DMS 273 (cell line): Measurements from ENCODE around the gene PCDHGA11.
"Not testable (repeated sequence)": the region's sequence is repeated elsewhere in the genome, so short reads cannot be mapped to it uniquely, and the experiment has no call there.

ENCODE experiments used
- DNase-seq: peaks from one replicate; lab custom pipeline; 2025; ENCODE audit not compliant: unreplicated experiment; lab: John Stamatoyannopoulos, UW

PCDHGA11 gene

DNA sequence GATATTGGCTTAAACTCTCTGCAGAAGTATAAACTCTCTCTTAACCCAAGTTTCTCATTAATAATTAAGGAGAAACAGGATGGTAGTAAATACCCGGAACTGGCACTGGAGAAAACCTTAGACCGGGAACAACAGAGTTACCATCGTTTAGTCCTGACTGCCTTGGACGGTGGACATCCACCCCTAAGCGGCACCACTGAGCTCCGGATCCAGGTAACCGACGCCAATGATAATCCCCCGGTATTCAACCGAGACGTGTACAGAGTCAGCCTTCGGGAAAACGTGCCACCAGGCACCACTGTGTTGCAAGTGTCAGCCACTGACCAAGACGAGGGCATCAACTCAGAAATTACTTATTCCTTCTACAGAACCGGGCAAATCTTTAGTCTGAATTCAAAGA is 22.2 kb upstream of the PCDHGA11 start:
- DNase-seq, result no peak

DNA sequence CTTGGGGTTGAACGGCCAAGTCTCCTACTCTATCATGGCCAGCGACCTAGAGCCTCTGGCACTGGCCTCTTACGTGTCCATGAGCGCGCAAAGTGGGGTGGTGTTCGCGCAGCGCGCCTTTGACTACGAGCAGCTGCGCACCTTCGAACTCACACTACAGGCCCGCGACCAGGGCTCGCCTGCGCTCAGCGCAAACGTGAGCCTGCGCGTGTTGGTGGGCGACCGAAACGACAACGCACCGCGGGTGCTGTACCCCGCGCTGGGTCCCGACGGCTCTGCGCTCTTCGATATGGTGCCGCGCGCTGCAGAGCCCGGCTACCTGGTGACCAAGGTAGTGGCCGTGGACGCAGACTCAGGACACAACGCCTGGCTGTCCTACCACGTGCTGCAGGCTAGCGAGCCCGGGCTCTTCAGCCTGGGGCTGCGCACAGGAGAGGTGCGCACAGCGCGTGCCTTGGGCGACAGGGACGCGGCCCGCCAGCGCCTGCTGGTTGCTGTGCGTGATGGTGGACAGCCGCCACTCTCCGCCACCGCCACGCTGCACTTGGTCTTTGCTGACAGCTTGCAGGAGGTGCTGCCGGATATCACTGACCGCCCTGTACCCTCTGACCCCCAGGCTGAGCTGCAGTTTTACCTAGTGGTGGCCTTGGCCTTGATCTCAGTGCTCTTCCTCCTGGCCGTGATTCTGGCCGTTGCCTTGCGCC is 21.1 kb upstream of the PCDHGA11 start:
- no peak for DNase-seq

DNA sequence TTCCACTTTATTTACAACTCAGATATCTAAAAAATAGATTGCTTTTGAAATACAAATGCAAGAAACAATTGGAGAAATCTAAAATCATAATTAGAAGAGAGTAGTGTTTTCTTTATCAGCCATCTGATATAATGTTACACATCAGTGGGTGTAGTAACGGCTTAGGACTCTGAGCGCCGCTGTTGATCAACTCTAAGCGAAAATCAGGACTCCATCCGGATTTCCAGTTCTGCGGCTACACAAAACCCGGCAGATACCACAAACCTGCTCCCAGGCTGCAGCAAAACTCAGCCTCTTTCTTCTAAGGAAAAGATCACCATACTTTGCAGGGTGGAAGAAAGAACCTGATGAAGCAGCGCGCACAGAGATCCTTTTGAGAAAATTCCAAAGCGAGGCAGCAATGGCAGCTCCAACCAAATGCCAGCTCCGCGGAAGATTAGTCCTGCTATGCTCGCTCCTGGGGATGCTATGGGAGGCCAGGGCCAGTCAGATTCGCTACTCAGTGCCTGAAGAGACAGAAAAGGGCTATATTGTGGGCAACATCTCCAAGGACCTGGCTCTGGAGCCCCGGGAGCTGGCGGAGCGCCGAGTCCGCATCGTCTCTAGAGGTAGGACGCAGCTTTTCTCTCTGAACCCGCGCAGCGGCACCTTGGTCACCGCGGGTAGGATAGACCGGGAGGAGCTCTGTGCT is 18.2 kb upstream of the PCDHGA11 start, which contains the start of gene PCDHGA9:
TSS of gene PCDHGA9 (plus strand) at position 226 of the 691 bp plus-strand sequence. CDS start at position 401, 175 bp downstream.
- DNase-seq, result peak; percentile 51

DNA sequence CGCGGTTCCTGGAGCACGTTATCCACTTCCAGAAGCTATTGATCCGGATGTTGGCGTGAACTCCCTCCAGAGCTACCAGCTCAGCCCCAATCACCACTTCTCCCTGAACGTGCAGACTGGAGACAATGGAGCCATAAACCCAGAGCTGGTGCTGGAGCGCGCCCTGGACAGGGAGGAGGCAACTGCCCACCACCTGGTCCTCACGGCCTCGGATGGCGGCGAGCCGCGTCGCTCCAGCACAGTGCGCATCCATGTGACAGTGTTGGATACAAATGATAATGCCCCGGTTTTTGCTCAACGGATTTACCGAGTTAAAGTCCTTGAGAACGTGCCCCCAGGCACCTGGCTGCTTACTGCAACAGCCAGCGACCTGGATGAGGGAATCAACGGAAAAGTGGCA is 17.5 kb upstream of the PCDHGA11 start:
- no peak for DNase-seq

DNA sequence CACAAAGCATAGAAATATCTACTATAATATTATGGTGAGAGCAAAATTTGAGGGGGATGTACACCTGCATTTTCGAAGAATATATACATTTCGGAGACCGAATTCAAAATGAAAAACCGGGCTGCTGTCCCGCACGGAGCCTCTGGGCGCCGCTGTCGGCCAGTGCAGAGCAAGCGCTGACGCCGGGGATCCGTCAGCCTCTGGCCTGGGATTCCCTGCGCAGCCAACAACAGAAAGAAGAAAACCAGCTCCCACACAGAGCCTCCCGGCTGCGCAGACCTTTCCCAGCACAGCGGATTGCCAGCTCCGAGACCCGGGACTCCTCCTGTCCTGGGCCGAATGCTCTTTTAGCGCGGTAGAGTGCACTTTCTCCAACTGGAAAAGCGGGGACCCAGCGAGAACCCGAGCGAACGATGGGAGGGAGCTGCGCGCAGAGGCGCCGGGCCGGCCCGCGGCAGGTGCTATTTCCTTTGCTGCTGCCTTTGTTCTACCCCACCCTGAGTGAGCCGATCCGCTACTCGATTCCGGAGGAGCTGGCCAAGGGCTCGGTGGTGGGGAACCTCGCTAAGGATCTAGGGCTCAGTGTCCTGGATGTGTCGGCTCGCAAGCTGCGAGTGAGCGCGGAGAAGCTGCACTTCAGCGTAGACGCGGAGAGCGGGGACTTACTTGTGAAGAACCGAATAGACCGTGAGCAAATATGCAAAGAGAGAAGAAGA is 12.9 kb upstream of the PCDHGA11 start, which contains the start of gene PCDHGB6:
TSS of gene PCDHGB6 (plus strand) at position 232 of the 716 bp plus-strand sequence. CDS start at position 414, 182 bp downstream.
- not testable (repeated sequence) for DNase-seq

DNA sequence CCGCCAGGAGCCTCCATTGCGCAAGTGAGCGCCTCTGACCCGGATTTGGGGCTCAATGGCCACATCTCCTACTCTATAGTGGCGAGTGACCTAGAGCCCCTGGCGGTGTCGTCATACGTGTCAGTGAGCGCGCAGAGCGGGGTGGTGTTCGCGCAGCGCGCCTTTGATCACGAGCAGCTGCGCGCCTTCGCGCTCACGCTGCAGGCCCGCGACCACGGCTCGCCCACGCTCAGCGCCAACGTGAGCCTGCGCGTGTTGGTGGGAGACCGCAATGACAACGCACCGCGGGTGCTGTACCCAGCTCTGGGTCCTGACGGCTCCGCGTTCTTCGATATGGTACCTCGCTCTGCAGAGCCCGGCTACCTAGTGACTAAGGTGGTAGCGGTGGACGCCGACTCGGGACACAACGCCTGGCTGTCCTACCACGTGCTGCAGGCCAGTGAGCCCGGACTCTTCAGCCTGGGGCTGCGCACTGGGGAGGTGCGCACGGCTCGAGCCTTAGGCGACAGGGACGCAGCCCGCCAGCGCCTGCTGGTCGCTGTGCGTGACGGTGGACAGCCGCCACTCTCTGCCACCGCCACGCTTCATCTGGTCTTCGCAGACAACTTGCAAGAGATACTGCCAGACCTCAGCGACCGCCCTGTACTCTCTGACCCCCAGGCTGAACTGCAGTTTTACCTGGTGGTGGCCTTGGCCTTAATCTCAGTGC is 11.1 kb upstream of the PCDHGA11 start:
- no peak for DNase-seq

DNA sequence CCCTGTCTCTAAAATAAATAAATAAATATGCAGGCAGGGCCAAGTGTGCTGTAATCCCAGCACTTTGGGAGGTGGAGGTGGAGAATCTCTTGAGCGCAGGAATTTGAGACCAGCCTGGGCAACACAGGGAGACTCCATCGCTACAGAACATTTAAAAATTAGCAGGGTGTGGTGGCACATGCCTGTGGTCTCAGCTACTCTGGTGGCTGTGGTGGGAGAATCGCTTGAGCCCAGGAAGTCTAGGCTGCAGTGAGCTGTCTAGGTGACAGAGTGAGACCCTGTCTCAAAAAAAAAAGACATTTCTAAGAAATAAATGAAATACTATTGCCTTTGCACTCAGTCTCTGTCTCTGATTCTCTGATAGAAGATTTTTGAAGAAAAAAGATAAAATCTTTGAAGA is 9.3 kb upstream of the PCDHGA11 start:
- DNase-seq, result no peak

DNA sequence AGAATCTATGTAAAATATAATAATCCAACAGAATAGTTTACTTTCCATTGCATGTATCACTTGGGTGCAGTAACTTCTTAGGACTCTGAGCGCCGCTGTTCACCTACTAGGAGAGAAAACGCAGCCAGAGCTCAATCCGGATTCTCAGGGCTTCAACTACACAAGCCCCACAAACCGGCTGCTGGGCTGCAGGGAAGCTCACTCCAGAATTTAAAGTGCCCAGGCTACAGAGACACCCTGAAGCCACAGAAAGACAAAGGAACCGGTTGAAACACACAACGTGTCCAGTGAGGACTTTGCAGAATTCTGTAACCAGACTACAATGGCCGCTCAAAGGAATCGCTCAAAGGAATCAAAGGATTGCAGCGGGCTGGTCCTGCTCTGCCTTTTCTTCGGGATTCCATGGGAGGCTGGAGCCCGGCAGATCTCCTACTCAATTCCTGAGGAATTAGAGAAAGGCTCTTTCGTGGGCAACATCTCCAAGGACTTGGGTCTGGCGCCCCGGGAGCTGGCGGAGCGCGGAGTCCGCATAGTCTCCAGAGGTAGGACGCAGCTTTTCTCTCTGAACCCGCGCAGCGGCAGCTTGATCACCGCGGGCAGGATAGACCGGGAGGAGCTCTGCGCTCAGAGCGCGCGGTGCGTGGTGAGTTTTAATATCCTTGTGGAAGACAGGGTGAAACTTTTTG is 7.9 kb upstream of the PCDHGA11 start, which contains the start of gene PCDHGA10:
TSS of gene PCDHGA10 (plus strand) at position 134 of the 686 bp plus-strand sequence. CDS start at position 323, 189 bp downstream.
- DNase-seq, result peak; percentile 84

DNA sequence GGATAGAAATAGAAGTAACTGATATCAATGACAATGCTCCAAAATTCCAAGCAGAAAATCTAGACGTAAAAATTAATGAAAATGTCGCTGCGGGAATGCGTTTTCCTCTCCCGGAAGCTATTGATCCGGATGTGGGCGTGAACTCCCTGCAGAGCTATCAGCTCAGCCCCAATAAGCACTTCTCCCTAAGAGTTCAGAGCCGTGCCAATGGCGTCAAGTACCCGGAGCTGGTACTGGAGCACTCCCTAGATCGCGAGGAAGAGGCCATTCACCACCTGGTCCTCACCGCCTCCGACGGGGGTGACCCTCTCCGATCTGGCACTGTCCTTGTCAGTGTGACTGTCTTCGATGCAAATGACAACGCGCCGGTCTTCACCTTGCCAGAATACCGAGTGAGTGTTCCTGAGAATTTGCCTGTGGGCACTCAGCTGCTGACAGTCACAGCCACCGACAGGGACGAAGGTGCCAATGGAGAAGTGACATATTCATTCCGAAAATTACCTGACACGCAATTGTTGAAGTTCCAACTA is 7.2 kb upstream of the PCDHGA11 start:
- peak; percentile 22 for DNase-seq

DNA sequence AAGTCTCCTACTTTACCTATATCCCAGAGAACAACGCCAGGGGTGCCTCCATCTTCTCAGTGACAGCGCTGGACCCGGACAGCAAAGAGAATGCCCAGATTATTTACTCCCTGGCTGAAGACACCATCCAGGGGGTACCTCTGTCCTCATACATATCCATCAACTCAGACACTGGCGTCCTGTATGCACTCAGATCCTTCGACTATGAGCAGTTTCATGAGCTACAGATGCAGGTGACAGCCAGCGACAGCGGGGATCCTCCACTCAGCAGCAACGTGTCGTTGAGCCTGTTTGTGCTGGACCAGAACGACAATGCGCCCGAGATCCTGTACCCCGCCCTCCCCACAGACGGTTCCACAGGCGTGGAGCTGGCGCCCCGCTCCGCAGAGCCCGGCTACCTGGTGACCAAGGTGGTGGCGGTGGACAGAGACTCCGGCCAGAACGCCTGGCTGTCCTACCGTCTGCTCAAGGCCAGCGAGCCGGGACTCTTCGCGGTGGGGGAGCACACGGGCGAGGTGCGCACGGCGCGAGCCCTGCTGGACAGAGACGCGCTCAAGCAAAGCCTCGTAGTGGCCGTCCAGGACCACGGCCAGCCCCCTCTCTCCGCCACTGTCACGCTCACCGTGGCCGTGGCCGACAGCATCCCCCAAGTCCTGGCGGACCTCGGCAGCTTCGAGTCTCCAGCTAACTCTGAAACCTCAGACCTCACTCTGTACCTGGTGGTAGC is 6.1 kb upstream of the PCDHGA11 start:
- not testable (repeated sequence) for DNase-seq

DNA sequence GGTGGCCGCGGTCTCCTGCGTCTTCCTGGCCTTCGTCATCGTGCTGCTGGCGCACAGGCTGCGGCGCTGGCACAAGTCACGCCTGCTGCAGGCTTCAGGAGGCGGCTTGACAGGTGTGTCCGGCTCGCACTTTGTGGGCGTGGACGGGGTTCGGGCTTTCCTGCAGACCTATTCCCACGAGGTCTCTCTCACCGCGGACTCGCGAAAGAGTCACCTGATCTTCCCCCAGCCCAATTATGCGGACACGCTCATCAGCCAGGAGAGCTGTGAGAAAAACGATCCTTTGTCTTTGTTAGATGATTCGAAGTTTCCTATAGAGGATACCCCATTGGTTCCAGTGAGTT is 5.6 kb upstream of the PCDHGA11 start:
- not testable (repeated sequence) for DNase-seq

DNA sequence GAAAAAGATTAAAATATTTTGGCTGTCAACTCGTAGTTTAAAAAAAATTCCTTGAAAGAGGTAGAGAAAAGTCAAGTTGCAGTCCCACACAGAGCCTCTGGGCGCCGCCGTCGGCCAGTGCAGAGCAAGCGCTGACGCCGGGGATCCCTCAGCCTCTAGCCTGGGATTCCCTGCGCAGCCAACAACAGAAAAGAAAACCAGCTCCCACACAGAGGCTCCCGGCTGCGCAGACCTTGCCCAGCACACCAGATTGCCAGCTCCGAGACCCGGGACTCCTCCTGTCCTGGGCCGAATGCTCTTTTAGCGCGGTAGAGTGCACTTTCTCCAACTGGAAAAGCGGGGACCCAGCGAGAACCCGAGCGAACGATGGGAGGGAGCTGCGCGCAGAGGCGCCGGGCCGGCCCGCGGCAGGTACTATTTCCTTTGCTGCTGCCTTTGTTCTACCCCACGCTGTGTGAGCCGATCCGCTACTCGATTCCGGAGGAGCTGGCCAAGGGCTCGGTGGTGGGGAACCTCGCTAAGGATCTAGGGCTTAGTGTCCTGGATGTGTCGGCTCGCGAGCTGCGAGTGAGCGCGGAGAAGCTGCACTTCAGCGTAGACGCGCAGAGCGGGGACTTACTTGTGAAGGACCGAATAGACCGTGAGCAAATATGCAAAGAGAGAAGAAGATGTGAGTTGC is 3.2 kb upstream of the PCDHGA11 start, which contains the start of gene PCDHGB7:
TSS of gene PCDHGB7 (plus strand) at position 184 of the 679 bp plus-strand sequence. CDS start at position 367, 183 bp downstream.
- DNase-seq, result peak; percentile 25

DNA sequence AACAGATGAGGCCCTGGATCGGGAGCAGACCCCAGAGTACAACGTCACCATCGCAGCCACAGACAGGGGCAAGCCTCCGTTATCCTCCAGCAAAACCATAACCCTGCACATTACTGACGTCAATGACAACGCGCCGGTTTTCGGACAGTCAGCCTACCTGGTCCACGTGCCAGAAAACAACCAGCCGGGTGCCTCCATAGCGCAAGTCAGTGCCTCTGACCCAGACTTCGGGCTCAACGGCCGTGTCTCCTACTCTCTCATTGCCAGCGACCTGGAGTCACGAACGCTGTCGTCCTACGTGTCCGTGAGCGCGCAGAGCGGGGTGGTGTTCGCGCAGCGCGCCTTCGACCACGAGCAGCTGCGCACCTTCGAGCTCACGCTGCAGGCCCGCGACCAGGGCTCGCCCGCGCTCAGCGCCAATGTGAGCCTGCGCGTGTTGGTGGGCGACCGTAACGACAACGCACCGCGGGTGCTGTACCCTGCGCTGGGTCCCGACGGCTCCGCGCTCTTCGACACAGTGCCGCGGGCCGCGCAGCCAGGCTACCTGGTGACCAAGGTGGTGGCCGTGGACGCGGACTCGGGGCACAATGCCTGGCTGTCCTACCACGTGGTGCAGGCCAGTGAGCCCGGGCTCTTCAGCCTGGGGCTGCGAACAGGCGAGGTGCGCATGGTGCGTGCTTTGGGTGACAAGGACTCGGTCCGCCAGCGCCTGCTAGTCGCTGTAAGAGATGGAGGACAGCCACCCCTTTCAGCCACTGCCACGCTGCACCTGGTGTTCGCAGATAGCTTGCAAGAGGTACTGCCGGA is 1.6 kb upstream of the PCDHGA11 start:
- DNase-seq, result no peak

DNA sequence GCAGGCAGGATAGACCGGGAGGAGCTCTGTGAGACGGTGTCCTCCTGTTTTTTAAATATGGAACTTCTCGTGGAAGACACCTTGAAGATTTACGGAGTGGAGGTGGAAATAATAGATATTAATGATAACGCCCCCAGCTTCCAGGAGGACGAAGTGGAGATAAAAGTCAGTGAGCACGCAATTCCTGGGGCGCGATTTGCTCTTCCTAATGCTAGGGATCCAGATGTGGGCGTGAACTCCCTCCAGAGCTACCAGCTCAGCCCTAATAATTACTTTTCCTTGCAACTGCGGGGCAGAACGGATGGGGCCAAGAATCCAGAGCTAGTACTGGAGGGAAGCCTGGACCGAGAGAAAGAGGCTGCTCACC is 621 bp downstream of the PCDHGA11 start:
- no peak for DNase-seq

DNA sequence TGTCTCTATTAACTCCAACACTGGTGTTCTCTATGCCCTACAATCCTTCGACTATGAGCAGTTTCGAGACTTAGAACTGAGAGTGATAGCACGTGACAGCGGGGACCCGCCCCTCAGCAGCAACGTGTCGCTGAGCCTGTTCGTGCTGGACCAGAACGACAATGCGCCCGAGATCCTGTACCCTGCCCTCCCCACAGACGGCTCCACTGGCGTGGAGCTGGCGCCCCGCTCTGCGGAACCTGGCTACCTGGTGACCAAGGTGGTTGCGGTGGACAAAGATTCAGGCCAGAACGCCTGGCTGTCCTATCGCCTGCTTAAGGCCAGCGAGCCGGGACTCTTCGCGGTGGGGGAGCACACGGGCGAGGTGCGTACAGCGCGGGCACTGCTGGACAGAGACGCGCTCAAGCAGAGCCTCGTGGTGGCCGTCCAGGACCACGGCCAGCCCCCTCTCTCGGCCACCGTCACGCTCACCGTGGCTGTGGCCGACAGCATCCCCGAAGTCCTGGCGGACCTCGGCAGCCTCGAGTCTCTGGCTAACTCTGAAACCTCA is 2.0 kb downstream of the PCDHGA11 start:
- no peak for DNase-seq

DNA sequence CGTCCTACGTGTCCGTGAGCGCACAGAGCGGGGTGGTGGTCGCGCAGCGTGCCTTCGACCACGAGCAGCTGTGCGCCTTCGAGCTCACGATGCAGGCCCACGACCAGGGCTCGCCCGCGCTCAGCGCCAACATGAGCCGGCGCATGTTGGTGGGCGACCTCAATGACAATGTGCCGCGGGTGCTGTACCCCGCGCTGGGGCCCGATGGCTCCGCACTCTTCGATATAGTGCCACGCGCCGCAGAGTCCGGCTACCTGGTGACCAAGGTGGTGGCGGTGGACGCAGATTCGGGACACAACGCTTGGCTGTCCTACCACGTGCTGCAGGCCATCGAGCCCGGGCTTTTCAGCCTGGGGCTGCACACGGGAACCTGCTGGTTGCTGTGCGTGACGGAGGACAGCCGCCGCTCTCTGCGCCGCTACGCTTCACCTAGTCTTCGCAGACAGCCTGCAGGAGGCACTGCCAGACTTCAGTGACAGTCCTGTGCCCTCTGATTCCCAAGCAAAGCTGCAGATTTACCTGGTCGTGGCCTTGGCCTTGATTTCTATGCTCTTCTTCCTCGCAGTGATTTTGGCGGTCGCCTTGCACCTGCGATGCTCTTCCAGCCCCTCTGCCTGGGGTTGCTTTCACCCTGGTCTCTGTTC is 7.1 kb downstream of the PCDHGA11 start:
- no peak for DNase-seq
